NB4 (cell line): ENCODE measurements around the gene MAN1A2.
"Not testable (repeated sequence)": the region's sequence is repeated elsewhere in the genome, so short reads cannot be mapped to it uniquely, and the experiment has no call there.

Source experiments
- DNase-seq: peaks from one replicate; pipeline ENCODE4 v3.0.0; 2010; ENCODE audit warnings: low read depth
- H3K4me3 ChIP-seq: one replicate; pipeline ENCODE4 v1.5.1; 2011; ENCODE audit warnings: mild to moderate bottlenecking, low read depth, low read length, moderate library complexity
- MYC ChIP-seq: IDR thresholded peaks from 2 replicates; pipeline ENCODE4 v1.6.1; 2011; ENCODE audit warnings: low read depth, low read length
- POLR2A ChIP-seq: IDR thresholded peaks from 2 replicates; pipeline ENCODE4 v1.6.1; 2011; ENCODE audit warnings: mild to moderate bottlenecking; ENCODE audit not compliant: insufficient read length; ENCODE audit errors: extremely low read depth
- TF ChIP-seq, protein P1 (sequence below): IDR thresholded peaks from one replicate; pipeline ENCODE4 v1.5.1; 2012; ENCODE audit warnings: low read depth, low read length
- TF ChIP-seq, protein P2 (sequence below): IDR thresholded peaks from 2 replicates; pipeline ENCODE4 v1.6.1; 2011; ENCODE audit warnings: low read depth, low read length

The MAN1A2 gene

DNA sequence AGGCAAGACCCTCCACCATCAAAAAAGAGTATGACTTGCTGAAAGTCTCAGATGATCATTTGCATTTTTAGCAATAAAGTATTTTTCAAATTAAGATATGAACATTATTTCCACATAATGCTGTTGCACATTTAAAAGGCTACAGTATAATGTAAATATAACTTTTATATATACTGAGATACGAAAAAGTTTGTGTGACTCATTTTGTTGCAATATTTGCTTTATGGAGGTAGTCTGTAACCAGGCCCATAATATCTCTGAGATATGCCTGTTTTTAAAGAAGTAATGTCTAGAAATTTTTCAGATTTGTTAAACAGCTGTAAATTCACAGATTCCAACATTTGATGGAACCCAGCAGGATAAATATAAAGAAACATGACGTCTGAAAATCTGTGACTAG is 86.7 kb downstream of the MAN1A2 start:
- TF ChIP-seq, protein P1, sequence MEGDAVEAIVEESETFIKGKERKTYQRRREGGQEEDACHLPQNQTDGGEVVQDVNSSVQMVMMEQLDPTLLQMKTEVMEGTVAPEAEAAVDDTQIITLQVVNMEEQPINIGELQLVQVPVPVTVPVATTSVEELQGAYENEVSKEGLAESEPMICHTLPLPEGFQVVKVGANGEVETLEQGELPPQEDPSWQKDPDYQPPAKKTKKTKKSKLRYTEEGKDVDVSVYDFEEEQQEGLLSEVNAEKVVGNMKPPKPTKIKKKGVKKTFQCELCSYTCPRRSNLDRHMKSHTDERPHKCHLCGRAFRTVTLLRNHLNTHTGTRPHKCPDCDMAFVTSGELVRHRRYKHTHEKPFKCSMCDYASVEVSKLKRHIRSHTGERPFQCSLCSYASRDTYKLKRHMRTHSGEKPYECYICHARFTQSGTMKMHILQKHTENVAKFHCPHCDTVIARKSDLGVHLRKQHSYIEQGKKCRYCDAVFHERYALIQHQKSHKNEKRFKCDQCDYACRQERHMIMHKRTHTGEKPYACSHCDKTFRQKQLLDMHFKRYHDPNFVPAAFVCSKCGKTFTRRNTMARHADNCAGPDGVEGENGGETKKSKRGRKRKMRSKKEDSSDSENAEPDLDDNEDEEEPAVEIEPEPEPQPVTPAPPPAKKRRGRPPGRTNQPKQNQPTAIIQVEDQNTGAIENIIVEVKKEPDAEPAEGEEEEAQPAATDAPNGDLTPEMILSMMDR: no peak
- TF ChIP-seq, protein P2, sequence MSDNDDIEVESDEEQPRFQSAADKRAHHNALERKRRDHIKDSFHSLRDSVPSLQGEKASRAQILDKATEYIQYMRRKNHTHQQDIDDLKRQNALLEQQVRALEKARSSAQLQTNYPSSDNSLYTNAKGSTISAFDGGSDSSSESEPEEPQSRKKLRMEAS: no peak
- TF ChIP-seq POLR2A (no peak), MYC (no peak)
- no peak overlapping the region for H3K4me3 ChIP-seq
- DNase-seq: no peak

DNA sequence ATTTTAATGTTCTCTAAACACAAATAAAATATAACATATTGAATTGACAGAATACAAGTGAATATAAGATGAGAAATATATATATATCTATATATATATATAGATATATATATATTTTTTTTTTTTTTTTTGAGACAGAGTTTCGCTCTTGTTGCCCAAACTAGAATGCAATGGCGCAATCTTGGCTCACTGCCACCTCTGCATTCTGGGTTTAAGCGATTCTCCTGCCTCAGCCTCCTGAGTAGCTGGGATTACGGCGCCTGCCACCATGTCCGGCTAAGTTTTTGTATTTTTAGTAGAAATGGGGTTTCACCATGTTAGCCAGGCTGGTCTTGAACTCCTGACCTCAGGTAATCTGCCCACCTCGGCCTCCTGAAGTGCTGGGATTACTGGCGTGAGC is 91.2 kb downstream of the MAN1A2 start:
- DNase-seq, H3K4me3 ChIP-seq: not testable (repeated sequence)

DNA sequence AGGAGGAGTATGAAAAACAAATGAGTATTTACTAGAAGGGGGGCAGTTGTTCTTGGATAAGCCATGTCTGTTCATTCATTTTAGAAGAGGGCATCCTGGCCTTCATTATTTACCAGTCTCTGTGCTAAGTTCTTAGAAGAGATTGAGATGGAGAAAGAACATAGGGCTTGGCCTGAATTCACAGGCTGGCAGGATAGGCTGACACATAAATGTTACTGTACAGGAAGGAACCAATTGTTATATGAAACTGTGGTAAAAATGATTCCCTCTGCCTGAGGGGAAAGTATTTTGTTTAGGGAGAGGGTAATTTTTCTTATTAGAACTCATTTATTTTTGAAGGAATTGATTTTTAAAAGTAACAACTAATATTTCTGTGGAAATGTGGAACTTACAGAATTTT is 99.5 kb downstream of the MAN1A2 start:
- no peak overlapping the region for H3K4me3 ChIP-seq
- TF ChIP-seq MYC (no peak), POLR2A (no peak)
- TF ChIP-seq, protein P2: no peak
- TF ChIP-seq, protein P1: no peak
- no peak for DNase-seq

DNA sequence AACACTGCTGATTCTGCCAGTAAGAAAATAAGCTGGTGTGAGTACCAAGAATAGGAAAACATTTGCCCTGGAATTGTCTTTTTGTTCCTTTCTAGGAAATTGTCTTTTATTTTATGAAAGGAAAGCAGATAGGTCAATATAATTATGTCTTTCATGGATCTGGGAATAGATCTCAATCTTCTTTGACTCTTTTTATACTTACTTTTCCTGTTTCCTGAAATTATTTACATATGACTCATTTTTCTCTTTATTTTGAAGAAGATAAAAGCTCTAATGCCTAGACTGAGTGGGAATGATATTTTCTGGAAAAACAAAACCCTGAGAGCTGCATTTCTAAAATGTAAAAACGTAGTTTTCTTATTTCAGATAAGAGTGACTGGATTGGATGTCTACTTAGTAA is 100.1 kb downstream of the MAN1A2 start:
- no peak overlapping the region for H3K4me3 ChIP-seq
- DNase-seq: no peak
- TF ChIP-seq, protein P2: no peak
- TF ChIP-seq, protein P1: no peak
- TF ChIP-seq POLR2A (no peak), MYC (no peak)

DNA sequence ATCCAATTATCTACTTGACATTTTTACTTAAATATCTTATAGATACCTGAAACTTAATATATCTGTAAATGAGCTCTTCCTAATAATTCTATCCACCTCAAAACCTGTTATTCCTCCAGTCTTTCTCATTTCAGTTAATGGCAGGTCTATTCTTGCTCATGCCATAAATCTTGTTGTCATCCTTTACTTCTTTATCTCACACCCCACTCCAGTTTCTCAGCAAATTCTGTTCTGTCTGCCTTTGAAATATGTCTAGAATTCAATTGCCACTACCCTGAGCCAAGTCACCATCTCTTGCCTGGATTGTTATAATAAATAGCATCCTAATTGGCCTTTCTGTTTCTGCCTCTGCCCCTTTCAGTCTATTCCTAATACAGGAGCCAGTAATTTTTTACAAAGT is 105.8 kb downstream of the MAN1A2 start:
- no peak for DNase-seq
- no peak overlapping the region for H3K4me3 ChIP-seq
- TF ChIP-seq, protein P1: no peak
- TF ChIP-seq MYC: no peak

DNA sequence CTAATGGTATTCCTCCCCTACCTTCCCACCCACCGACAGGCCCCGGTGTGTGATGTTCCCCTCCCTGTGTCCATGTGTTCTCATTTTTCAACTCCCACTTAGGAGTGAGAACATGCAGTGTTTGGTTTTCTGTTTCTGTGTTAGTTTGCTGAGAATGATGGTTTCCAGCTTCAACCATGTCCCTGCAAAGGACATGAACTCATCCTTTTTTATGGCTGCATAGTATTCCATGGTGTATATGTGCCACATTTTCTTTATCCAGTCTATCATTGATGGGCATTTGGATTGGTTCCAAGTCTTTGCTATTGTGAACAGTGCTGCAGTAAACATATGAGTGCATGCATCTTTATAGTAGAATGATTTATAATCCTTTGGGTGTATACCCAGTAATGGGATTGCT is 108.2 kb downstream of the MAN1A2 start:
- H3K4me3 ChIP-seq, DNase-seq: not testable (repeated sequence)

DNA sequence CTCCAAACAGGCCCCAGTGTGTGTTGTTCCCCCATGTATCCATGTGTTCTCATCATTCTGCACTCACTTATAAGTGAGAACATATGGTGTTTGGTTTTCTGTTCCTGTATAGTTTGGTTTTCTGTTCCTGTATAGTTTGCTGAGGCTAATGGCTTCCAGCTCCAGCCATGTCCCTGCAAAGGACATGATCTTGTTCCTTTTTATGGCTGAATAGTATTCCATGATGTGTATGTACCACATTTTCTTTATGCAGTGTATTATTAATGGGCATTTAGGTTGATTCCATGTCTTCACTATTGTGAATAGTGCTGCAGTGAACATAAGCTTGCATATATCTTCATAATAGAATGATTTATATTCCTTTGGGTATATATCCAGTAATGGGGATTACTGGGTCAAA is 111.8 kb downstream of the MAN1A2 start:
- no peak overlapping the region for H3K4me3 ChIP-seq
- DNase-seq: no peak
- TF ChIP-seq, protein P1: no peak
- TF ChIP-seq, protein P2: no peak
- no peak for TF ChIP-seq POLR2A
- TF ChIP-seq MYC: no peak
